HCT116 (cell line): ENCODE measurements around the gene REXO5. TPM values are rescaled to one million over a fixed set of nuclear protein-coding genes. Genes with fewer than 3 reads are reported as not detected.

Experiments used
- ATAC-seq: fragments of 200-7000 bp; cut with Tn5 transposase; 2 replicates; pipeline ENCODE4 v1.9.1; 2020; ENCODE audit warnings: mild to moderate bottlenecking, moderate library complexity
- BruUV-seq: library from RNA; stranded (reverse); fragments of 400-500 nt; replicated peaks from 2 replicates; lab custom pipeline; 2021; lab: Mats Ljungman, UMichigan
- CTCF ChIA-PET: fragments of 300-600 bp; sonication (Branson Sonifier 250); formaldehyde crosslinking; loops from one replicate; lab custom pipeline; 2021; ENCODE audit warnings: antibody characterized with exemption; lab: Charles Lee
- POLR2A ChIA-PET: fragments of 300-600, 350-600 bp; sonication (Branson Sonifier 250); formaldehyde crosslinking; loops from one replicate; lab custom pipeline; 2021; ENCODE audit warnings: antibody characterized with exemption; lab: Charles Lee
- RAD21 ChIA-PET, 2 experiments: fragments of 300-600 bp; sonication (Branson Sonifier 250); formaldehyde crosslinking; loops; one replicate each; lab custom pipeline; 2023; ENCODE audit warnings: low total read pairs in 2 of 2; ENCODE audit not compliant: uncharacterized antibody in 2 of 2, unreplicated experiment in 2 of 2, low non-redundant PET in 1 of 2; lab: Charles Lee
- DNase-seq: peaks from one replicate; pipeline ENCODE4 v3.0.0-alpha.2; 2010; ENCODE audit warnings: low read depth, low spot score
- H2AFZ ChIP-seq: fragments of 200-600 bp; shearing (Covaris generic), sonication (generic); 2 replicates; pipeline ENCODE4 v1.6.1; 2017; ENCODE audit warnings: low read depth, mixed run types, mixed read lengths, antibody characterized with exemption, low read length; ENCODE audit not compliant: poor library complexity, severe bottlenecking
- H3K27ac ChIP-seq: 2 replicates; pipeline ENCODE4 v1.5.1; 2012; ENCODE audit warnings: low read depth, low read length
- H3K27me3 ChIP-seq: fragments of 200-600 bp; sonication (generic); 2 replicates; pipeline ENCODE4 v1.6.1; 2016; ENCODE audit warnings: mixed run types, low read length, mixed read lengths; ENCODE audit not compliant: insufficient read depth
- H3K36me3 ChIP-seq, 2 experiments: fragments of 200-500 bp in 1 of 2; fragments of 200-600 bp in 1 of 2; sonication (Bioruptor generic) in 1 of 2; sonication (generic) in 1 of 2; 2 replicates each; pipeline versions ENCODE4 v1.5.1 to v1.6.1; 2014 to 2016; ENCODE audit warnings: low read length in 2 of 2, inconsistent platforms in 1 of 2, mixed read lengths in 1 of 2, mixed run types in 1 of 2; ENCODE audit not compliant: insufficient read depth in 2 of 2, control insufficient read depth in 1 of 2
- H3K4me1 ChIP-seq, 2 experiments: fragments of 200-600 bp in 1 of 2; sonication (generic) in 1 of 2; 2 replicates each; pipeline versions ENCODE4 v1.5.1 to v1.6.1; 2012 to 2017; ENCODE audit warnings: low read length in 2 of 2, inconsistent platforms in 1 of 2, mild to moderate bottlenecking in 1 of 2, mixed read lengths in 1 of 2, mixed run types in 1 of 2, moderate library complexity in 1 of 2; ENCODE audit not compliant: insufficient read depth in 2 of 2, control insufficient read depth in 1 of 2
- H3K4me2 ChIP-seq: fragments of 200-600 bp; sonication (generic); 2 replicates; pipeline ENCODE4 v1.6.1; 2017; ENCODE audit warnings: mixed run types, low read length, mixed read lengths
- H3K4me3 ChIP-seq, 2 experiments: fragments of 200-600 bp in 1 of 2; sonication (generic) in 1 of 2; replicated peaks in 1 of 2; 2 replicates each; pipeline ENCODE4 v1.5.1; 2011 to 2016; ENCODE audit warnings: low read length in 2 of 2, control low read depth in 1 of 2, low read depth in 1 of 2, mild to moderate bottlenecking in 1 of 2, mixed read lengths in 1 of 2, mixed run types in 1 of 2
- H3K79me2 ChIP-seq: fragments of 200-600 bp; sonication (generic); 2 replicates; pipeline ENCODE4 v1.6.1; 2017; ENCODE audit warnings: mild to moderate bottlenecking, mixed run types, low read length, moderate library complexity, mixed read lengths; ENCODE audit not compliant: insufficient read depth
- H3K9ac ChIP-seq: fragments of 200-600 bp; sonication (generic); 2 replicates; pipeline ENCODE4 v1.6.1; 2016; ENCODE audit warnings: low read length, mixed read lengths
- H3K9me2 ChIP-seq: fragments of 200-600 bp; sonication (generic), shearing (Covaris generic); 2 replicates; pipeline ENCODE4 v1.6.1; 2017; ENCODE audit warnings: mixed run types, mild to moderate bottlenecking, moderate library complexity; ENCODE audit not compliant: insufficient read depth
- H3K9me3 ChIP-seq, 2 experiments: fragments of 200-500 bp in 1 of 2; fragments of 200-600 bp in 1 of 2; sonication (Bioruptor generic) in 1 of 2; sonication (generic) in 1 of 2; 2 replicates each; pipeline ENCODE4 v1.6.1; 2014 to 2017; ENCODE audit warnings: low read length in 2 of 2, mixed read lengths in 2 of 2, inconsistent platforms in 1 of 2, low read depth in 1 of 2, mild to moderate bottlenecking in 1 of 2, mixed run types in 1 of 2, moderate library complexity in 1 of 2; ENCODE audit not compliant: control insufficient read depth in 1 of 2, insufficient read depth in 1 of 2
- H4K20me1 ChIP-seq: fragments of 200-600 bp; sonication (generic), shearing (Covaris generic); 2 replicates; pipeline ENCODE4 v1.6.1; 2017; ENCODE audit warnings: mixed run types, mild to moderate bottlenecking, moderate library complexity; ENCODE audit not compliant: insufficient read depth
- CBX3 ChIP-seq: IDR thresholded peaks from 2 replicates; pipeline ENCODE4 v1.6.1; 2012; ENCODE audit warnings: low read depth
- CEBPB ChIP-seq: IDR thresholded peaks from 2 replicates; pipeline ENCODE4 v1.6.1; 2012; ENCODE audit warnings: low read depth
- EGR1 ChIP-seq: IDR thresholded peaks from 2 replicates; pipeline ENCODE4 v1.6.1; 2012; ENCODE audit warnings: low read depth
- EZH2 ChIP-seq: fragments of 200-600 bp; sonication (generic); IDR thresholded peaks from 2 replicates; pipeline ENCODE4 v1.6.1; 2017; ENCODE audit warnings: antibody characterized with exemption, mixed run types
- EZH2phosphoT487 ChIP-seq: fragments of 200-600 bp; IDR thresholded peaks from 2 replicates; pipeline ENCODE4 v1.6.1; 2018; ENCODE audit warnings: antibody characterized with exemption, borderline replicate concordance
- JUND ChIP-seq: IDR thresholded peaks from 2 replicates; pipeline ENCODE4 v1.6.1; 2012
- POLR2AphosphoS5 ChIP-seq: IDR thresholded peaks from 2 replicates; pipeline ENCODE4 v1.6.1; 2011; ENCODE audit warnings: mild to moderate bottlenecking, low read depth, low read length, moderate library complexity
- SIN3A ChIP-seq: IDR thresholded peaks from 2 replicates; pipeline ENCODE4 v1.6.1; 2012; ENCODE audit warnings: low read depth
- SRF ChIP-seq: IDR thresholded peaks from 2 replicates; pipeline ENCODE4 v1.6.1; 2012; ENCODE audit warnings: low read depth
- TCF7L2 ChIP-seq: IDR thresholded peaks from 2 replicates; pipeline ENCODE4 v1.7.0; 2011; ENCODE audit warnings: borderline replicate concordance, inconsistent platforms; ENCODE audit not compliant: insufficient read depth, insufficient read length; ENCODE audit errors: extremely low read depth
- YY1 ChIP-seq: IDR thresholded peaks from 2 replicates; pipeline ENCODE4 v1.6.1; 2011; ENCODE audit warnings: low read length, low read depth, moderate library complexity, mild to moderate bottlenecking; ENCODE audit not compliant: insufficient replicate concordance; ENCODE audit errors: extremely low read depth
- ZFX ChIP-seq: fragments of 450-650 bp; IDR thresholded peaks from 2 replicates; pipeline ENCODE4 v1.6.1; 2017
- ZNF274 ChIP-seq: fragments of 200-500 bp; sonication (Bioruptor generic); IDR thresholded peaks from 2 replicates; pipeline ENCODE4 v1.6.1; 2014; ENCODE audit warnings: mild to moderate bottlenecking, low read depth, low read length, inconsistent platforms
- intact Hi-C: fragments of 100-400 bp; cut with micrococcal nuclease; formaldehyde crosslinking; loops from 2 replicates; pipeline ENCODE4 v1.10.0; 2022
- total RNA-seq: library from RNA; stranded (reverse); gene quantifications from one replicate; pipeline ENCODE4 v1.2.1, GENCODE V29; 2021; ENCODE audit not compliant: unreplicated experiment
- TF ChIP-seq, protein P1 (sequence below): IDR thresholded peaks from 2 replicates; pipeline ENCODE4 v1.6.1; 2012
- TF ChIP-seq, protein P2 (sequence below): IDR thresholded peaks from 2 replicates; pipeline ENCODE4 v1.6.1; 2012; ENCODE audit warnings: low read depth
- TF ChIP-seq, protein P3 (sequence below): IDR thresholded peaks from 2 replicates; pipeline ENCODE4 v1.6.1; 2012
- TF ChIP-seq, protein P4 (sequence below), 3 experiments: fragments of 200-600 bp in 1 of 3; sonication (generic) in 1 of 3; IDR thresholded peaks in 2 of 3; conservative IDR thresholded peaks in 1 of 3; 2 replicates each; pipeline ENCODE4 v1.5.1; 2012 to 2017; ENCODE audit warnings: low read depth in 2 of 3, low read length in 2 of 3, antibody characterized with exemption in 1 of 3, borderline replicate concordance in 1 of 3, control low read depth in 1 of 3, mild to moderate bottlenecking in 1 of 3, mixed read lengths in 1 of 3, mixed run types in 1 of 3, moderate library complexity in 1 of 3; ENCODE audit not compliant: insufficient read depth in 1 of 3

REXO5 gene
- total RNA-seq, 1 experiment from 2014 or later, result 10.5 TPM

DNA sequence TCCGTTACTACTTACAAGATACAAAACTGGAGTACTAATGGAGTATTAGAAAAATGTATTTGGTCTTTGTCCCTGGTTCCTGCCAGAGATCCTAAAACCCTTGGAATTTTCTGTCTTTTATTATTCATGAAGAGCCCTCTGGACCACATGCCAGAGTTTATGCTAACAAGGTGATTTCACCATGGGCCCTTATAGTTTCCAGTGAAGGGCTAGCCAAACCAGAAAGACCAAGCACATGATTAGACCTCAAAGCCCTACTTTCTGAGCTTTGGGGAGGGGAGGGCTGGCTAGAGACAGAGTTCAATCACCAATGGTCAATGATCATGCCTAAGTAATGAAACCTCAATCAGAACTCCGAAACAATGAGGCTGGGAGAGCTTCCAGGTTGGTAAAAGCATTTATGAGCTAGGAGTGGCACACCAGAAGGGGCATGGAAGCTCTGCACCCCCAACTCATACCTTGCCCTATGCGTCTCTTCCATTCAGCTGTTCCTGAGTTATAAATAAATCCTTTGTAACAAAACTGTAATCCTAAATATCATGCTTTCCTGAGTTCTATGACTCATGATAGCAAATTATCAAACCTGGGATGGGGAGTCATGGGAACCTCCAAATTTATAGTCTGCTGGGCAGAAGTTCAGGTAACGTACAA, 83.4 kb downstream of the REXO5 start:
- Histone ChIP-seq H3K9me2 (no peaks in the 10 kb centered on the region), H3K79me2 (peaks cover 76% of the 10 kb centered on the region), H3K27me3 (no peaks in the 10 kb centered on the region), H3K9me3 (no peaks in the 10 kb centered on the region), H4K20me1 (no peaks in the 10 kb centered on the region), H3K9ac (no peak overlapping the region), H3K4me3 (no peak overlapping the region), H3K36me3 (peaks cover 0 to 3% of the 10 kb centered on the region in 2 experiments; a peak in 1 of 4 replicates), H2AFZ (no peak overlapping the region), H3K4me1 (no peaks in the 10 kb centered on the region), H3K27ac (no peak overlapping the region), H3K4me2 (no peak overlapping the region)
- TF ChIP-seq, protein P1, sequence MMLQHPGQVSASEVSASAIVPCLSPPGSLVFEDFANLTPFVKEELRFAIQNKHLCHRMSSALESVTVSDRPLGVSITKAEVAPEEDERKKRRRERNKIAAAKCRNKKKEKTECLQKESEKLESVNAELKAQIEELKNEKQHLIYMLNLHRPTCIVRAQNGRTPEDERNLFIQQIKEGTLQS, result no peak
- TF ChIP-seq, protein P2, sequence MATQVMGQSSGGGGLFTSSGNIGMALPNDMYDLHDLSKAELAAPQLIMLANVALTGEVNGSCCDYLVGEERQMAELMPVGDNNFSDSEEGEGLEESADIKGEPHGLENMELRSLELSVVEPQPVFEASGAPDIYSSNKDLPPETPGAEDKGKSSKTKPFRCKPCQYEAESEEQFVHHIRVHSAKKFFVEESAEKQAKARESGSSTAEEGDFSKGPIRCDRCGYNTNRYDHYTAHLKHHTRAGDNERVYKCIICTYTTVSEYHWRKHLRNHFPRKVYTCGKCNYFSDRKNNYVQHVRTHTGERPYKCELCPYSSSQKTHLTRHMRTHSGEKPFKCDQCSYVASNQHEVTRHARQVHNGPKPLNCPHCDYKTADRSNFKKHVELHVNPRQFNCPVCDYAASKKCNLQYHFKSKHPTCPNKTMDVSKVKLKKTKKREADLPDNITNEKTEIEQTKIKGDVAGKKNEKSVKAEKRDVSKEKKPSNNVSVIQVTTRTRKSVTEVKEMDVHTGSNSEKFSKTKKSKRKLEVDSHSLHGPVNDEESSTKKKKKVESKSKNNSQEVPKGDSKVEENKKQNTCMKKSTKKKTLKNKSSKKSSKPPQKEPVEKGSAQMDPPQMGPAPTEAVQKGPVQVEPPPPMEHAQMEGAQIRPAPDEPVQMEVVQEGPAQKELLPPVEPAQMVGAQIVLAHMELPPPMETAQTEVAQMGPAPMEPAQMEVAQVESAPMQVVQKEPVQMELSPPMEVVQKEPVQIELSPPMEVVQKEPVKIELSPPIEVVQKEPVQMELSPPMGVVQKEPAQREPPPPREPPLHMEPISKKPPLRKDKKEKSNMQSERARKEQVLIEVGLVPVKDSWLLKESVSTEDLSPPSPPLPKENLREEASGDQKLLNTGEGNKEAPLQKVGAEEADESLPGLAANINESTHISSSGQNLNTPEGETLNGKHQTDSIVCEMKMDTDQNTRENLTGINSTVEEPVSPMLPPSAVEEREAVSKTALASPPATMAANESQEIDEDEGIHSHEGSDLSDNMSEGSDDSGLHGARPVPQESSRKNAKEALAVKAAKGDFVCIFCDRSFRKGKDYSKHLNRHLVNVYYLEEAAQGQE, result no peak
- TF ChIP-seq CBX3 (no peak), EGR1 (no peak), EZH2phosphoT487 (no peak), TCF7L2 (no peak), JUND (no peak), EZH2 (no peak), POLR2AphosphoS5 (no peak), SRF (no peak), ZFX (no peak), SIN3A (no peak), CEBPB (no peak), YY1 (no peak), ZNF274 (no peak)
- TF ChIP-seq, protein P3, sequence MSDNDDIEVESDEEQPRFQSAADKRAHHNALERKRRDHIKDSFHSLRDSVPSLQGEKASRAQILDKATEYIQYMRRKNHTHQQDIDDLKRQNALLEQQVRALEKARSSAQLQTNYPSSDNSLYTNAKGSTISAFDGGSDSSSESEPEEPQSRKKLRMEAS, result no peak
- TF ChIP-seq, protein P4, sequence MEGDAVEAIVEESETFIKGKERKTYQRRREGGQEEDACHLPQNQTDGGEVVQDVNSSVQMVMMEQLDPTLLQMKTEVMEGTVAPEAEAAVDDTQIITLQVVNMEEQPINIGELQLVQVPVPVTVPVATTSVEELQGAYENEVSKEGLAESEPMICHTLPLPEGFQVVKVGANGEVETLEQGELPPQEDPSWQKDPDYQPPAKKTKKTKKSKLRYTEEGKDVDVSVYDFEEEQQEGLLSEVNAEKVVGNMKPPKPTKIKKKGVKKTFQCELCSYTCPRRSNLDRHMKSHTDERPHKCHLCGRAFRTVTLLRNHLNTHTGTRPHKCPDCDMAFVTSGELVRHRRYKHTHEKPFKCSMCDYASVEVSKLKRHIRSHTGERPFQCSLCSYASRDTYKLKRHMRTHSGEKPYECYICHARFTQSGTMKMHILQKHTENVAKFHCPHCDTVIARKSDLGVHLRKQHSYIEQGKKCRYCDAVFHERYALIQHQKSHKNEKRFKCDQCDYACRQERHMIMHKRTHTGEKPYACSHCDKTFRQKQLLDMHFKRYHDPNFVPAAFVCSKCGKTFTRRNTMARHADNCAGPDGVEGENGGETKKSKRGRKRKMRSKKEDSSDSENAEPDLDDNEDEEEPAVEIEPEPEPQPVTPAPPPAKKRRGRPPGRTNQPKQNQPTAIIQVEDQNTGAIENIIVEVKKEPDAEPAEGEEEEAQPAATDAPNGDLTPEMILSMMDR (IDR thresholded peaks at IDR 0.05 in 2 of 3, conservative IDR thresholded peaks at IDR 0.05 in 1 of 3; ENCODE audit: borderline replicate concordance in 1 of 3, insufficient read depth in 1 of 3, low read depth in 2 of 3, low read length in 2 of 3), result no peak
- ATAC-seq (no peak), DNase-seq (no peak)
- ChIA-PET POLR2A (interaction anchor here (0.9 kb wide), 1 partner anchor 11 kb away, joined by 6 read pairs; the partner anchor contains the start of genes DCUN1D3 and LYRM1), CTCF (no interaction called here), RAD21 (no interaction called here)
- intact Hi-C loops, result no loop called here
- BruUV-seq, result no TSS peak
